Measurements from ENCODE around the gene CCNL2.

The CCNL2 gene

DNA sequence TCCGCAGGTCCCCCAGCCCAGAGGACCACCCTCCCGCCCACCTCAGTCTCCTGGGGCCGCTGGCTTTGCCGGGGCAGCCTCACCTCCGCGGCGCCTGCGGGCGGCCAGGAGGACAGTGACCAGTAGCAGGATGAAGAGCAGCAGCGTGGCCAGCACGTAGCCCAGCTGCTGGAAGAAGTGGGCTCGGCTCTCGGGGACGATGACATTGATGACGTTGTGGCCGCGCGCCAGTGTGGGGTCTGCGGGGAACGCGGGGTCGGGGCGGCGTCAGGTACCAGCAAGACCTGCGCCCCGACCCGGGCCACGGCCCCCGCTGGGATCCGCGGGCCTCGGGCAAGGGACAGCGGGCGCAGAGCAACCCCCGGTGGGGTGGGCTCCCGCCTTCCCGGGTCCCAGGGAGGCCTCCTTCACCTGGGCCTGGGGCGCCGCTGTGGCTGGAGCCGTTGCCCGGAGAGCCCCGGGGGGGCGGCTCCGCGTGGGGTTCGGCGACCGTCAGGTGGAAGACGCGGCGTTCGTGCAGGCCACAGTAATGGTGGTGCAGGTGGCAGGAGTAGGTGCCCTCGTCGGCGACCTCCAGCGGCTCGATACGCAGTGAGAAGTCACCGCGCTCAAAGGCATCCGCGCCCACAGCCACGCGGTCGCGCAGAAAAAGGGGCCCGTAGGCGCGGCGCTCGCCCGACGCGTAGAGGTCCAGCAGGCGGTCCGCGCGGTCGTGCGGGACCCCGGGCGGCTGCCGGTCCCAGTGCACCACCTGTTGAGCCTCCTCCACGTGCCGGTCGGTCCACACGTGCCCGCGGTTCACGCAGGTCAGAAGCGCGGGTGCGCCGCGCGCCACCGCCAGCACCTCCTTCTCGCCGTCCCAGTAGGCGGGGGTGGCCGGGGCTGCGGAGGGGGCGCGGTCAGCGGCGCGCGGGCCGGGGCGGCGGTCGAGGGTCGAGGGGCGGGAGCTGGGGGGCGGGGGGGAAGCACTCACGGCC lies 44.6 kb downstream of the CCNL2 start:
- TF ChIP-seq, protein P1, sequence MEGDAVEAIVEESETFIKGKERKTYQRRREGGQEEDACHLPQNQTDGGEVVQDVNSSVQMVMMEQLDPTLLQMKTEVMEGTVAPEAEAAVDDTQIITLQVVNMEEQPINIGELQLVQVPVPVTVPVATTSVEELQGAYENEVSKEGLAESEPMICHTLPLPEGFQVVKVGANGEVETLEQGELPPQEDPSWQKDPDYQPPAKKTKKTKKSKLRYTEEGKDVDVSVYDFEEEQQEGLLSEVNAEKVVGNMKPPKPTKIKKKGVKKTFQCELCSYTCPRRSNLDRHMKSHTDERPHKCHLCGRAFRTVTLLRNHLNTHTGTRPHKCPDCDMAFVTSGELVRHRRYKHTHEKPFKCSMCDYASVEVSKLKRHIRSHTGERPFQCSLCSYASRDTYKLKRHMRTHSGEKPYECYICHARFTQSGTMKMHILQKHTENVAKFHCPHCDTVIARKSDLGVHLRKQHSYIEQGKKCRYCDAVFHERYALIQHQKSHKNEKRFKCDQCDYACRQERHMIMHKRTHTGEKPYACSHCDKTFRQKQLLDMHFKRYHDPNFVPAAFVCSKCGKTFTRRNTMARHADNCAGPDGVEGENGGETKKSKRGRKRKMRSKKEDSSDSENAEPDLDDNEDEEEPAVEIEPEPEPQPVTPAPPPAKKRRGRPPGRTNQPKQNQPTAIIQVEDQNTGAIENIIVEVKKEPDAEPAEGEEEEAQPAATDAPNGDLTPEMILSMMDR (IDR thresholded peaks at IDR 0.05), result no peak

DNA sequence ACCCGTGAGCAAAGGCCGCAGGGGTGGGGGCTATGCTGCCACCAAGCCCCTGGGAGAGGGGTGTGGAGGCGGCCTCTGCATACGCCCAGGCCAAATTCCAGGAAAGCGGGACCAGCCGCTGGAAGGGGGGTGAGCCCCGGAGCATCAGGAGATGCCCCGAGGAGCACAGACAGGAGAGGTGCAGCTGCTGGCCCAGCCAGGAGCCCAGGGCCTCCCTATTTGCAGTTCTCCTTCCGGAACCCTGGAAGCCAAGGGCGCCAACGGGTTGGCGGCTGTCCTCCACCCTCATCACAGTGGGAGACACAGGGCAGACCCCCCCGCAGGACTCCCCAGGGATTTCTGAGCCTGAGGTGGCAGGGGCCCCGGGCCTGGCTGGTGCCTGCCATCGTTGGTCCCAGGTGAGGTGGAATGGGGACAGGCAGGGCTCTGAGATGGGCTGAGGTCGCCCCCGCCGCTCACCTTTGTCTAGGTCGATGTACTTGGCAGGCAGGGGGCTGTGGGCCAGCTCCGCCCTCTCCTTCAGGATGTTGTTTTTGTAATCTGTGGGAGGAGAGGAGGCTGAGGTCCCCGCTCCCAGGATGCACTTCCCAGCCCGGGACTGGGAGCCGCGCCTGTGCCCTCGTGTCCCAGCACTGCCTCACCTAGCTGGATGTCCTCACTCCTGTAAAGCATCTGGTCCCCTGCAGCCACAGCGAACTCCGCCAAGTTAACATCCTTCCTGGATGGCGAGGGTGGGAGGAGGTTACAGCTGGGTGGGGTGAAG lies 45.6 kb downstream of the CCNL2 start:
- TF ChIP-seq, protein P1 (IDR thresholded peaks at IDR 0.05), result no peak

DNA sequence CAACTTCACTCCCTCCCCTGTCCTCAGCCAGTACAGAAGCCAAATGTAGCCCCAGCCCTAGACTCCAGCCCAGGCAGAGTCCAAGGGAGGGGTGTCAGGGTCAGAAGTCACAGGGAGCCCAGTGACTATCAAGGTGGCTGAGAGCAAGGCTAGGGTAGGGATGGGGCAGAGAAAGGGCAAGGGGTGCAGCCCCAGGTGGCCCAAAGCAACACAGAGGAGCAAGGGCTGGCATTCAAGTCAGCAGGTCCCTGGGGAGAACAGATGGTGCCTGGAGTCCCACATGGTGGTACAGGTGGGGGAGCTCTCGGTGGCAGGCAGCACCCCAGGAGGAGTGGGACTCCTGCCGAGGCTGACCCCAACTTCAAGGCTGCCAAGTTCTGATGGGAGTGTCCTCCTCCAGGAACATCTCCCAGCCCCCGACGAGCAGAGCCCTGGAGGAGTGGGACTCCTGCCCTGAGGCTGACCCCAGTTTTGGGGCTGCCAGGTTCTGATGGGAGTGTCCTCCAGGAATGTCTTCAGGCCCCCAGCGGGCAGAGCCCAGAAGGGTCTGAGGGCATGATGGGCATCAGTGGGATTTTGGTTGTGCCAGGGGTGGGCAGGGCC lies 46.2 kb downstream of the CCNL2 start:
- TF ChIP-seq, protein P1 (IDR thresholded peaks at IDR 0.05), result no peak

DNA sequence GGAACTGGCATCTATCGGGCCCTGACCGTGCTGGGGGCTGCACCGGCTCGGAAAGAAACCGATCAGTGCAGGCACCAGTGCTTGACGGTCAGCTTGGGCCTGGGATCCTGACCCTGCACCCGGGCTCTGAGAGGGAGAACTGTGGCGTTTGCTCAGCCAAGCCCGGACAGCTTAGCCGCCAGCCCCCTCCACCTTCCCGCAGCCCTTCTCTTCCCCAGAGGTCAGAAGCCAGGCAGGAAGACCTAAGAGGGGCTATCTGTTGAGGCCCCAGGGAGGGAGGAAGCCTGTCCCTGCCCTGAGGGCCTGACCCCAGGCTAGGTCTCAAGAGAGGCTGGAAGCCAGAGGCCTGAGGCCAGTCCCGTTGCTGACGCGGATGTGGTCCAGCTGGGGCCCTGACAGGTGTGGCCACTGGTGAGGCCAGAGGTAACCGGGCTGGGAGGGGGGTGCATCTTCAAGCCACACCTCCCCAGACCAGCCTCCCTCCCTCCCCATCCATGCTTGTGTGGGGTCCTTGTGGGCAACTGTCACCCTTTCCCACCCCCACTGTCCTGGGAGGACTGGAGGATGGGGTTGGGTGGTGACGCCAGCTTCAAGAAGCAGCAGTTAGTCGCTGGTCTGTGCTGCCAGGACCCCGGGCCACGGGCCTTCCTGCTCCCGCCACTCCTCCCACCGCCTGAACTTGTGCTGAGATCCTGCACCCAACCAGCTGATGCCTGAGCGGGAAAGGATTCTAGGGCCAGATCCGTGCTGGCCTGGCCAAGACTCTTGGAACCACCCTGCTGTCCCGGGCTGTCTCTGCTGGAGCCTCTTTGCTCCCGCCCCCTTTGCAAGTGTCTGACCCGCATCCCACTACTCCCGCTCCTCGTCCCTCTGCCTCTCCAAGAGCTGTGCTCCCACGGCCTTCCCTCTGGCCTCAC lies 47.4 kb downstream of the CCNL2 start:
- TF ChIP-seq, protein P1 (IDR thresholded peaks at IDR 0.05), result no peak

DNA sequence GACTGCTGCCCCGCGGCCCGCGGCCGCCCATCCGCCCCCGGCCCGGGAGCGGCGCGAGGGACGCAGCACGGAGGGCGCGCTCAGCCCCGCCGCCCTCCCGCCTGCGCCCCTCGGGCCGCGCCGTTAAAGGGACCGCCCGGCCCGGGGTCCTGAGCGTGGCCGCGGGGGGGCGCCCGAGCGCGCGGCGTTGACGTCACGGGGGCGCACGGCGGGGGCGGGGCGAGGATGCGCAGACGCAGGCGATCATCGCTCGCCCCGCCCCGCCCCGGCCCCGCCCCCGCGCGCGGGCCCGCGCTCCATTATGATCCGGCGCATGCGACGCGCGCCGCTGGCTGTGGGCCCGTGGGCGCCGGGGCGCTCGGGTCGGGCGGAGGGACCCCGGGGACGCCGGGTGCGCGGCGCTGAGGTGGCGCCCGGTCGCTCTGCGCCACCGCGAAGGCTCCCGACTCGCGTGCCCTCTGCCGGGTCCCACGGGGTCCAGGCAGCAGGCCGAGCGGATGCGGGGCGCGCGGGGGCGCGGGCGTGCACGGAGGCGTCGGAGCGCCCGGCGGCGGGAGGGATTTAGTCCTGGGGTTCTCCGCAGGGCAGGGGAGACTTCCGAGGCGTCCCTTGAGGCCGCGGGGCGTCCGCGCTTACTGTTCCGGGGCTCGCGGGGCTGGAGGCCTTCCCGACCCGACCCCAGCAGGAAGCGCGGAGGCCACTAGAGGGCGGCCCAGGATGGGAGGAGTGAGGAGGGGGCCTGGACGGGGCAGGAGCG lies 49.7 kb downstream of the CCNL2 start, which contains the start of gene DVL1:
TSS of gene DVL1 (minus strand) at position 163 of the 757 bp plus-strand sequence. CDS start 353 bp downstream, outside the sequence.
- TF ChIP-seq, protein P1 (IDR thresholded peaks at IDR 0.05), result peak; percentile 44

DNA sequence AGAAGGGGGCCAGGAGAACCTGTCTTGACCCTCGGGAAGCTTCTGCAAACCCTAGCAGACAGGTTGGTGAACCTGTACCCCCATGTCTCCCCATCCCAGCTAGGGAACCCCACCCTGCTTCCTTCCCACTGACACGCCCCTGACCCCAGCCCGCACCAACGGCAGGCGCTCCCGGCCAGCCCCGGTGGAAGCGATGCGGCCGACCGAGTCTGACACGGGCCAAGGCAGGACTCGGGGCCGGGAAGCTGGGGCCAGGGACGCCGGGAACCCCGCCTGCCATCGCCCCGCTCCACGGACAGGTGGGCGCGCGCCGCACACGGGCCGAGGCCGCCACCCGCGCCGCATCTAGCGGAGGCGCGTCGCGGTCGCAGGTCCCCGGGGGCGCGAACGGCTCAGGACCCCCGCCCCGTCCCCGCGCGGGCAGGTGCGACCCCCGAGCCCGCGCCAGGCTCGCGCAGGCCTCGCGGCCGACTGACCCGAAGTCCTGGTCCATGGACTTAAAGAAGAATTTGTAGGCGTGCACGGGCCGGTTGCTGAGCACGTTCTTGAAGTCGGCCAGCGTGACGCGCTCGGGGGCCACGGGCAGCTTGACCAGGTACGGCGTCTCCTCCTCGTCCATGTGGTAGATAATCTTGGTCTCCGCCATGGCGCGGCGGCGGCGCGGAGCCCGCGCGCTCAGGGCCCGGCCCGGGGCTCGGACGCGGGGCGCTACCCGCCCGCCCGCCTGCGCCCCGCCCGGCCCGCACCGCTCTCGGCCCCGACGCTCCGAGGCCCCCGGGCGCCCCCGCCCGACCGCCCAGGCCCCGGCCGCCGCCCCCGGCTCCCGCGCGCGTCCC lies 50.5 kb downstream of the CCNL2 start:
- TF ChIP-seq, protein P1 (IDR thresholded peaks at IDR 0.05), result no peak
